GM18520 (cell line): ENCODE results near the gene ID1.

Experiments used
- ATAC-seq: cut with Tn5 transposase; IDR thresholded peaks from one replicate; pipeline ENCODE4 v1.9.1; 2021; ENCODE audit not compliant: unreplicated experiment

Gene ID1, protein sequence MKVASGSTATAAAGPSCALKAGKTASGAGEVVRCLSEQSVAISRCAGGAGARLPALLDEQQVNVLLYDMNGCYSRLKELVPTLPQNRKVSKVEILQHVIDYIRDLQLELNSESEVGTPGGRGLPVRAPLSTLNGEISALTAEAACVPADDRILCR

DNA sequence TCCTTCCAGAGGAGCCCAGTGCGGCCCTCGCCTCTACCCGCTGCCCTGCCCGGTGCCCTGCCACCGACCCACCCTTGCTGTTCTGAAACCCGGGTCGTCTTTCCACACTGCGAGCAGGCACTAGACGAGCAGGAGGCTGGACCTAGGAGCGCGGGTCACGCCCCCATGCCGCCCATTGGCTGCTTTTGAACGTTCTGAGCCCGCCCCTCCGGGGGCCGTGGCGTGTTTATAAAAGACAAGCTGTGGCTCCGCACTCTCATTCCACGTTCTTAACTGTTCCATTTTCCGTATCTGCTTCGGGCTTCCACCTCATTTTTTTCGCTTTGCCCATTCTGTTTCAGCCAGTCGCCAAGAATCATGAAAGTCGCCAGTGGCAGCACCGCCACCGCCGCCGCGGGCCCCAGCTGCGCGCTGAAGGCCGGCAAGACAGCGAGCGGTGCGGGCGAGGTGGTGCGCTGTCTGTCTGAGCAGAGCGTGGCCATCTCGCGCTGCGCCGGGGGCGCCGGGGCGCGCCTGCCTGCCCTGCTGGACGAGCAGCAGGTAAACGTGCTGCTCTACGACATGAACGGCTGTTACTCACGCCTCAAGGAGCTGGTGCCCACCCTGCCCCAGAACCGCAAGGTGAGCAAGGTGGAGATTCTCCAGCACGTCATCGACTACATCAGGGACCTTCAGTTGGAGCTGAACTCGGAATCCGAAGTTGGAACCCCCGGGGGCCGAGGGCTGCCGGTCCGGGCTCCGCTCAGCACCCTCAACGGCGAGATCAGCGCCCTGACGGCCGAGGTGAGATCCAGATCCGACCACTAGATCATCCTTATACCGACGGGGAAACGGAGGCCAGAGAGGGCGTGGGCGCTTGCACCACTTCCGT, at the start of gene ID1:
ID1 (plus strand) TSS at position 259 of the 871 bp plus-strand sequence; CDS start at position 358, 99 bp downstream.
- peak; percentile 62 for ATAC-seq

DNA sequence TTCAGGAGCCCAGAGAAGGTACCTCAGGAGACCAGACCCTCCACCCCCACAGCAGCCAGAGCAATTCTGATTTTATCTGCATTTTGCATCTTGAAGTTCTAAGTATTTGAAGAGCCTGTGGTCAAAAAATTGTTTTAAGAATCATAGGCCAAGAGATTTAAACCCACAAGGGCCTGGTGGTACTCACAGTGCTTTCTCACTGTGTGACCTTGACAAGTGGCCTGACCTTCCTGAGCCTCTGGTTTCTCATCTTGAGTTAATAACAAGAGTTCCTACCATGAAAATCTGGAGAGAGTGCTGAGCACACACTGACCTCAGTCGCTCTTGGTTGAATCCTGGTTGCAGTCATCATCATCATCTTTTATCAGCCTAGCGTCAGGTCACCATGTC, 45.4 kb upstream of the ID1 start:
- ATAC-seq: no peak

DNA sequence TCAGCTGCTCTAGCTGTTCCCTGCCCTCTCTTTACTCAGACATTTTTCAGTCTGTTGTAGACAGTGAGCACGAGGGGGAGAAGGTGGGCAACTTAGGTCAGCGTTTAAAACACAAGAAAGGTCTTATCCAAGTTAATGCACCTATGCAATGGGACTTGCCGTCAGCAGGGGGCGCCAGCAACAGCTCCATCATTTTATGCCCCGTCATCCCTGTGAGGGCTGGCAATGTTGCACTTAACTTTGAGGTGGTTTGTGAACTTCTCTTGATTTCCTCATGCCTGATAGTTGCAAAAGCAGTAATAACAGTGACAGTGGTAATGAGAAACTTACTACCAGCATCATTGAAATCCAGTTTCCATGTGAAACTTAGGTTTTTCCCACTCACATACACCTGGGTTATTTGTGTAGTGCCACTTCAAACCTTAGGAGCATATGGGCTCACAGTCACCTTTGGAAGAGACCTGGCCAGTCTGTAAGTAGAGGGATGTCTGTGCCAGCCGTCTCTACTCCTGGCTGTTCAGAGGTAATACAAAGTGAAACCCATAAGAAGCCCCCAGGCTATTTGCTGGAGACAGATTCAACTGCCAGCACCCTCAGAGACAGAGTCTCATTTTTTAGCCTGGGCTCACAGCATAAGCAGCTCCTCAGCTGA, 44.9 kb upstream of the ID1 start:
- no peak for ATAC-seq

DNA sequence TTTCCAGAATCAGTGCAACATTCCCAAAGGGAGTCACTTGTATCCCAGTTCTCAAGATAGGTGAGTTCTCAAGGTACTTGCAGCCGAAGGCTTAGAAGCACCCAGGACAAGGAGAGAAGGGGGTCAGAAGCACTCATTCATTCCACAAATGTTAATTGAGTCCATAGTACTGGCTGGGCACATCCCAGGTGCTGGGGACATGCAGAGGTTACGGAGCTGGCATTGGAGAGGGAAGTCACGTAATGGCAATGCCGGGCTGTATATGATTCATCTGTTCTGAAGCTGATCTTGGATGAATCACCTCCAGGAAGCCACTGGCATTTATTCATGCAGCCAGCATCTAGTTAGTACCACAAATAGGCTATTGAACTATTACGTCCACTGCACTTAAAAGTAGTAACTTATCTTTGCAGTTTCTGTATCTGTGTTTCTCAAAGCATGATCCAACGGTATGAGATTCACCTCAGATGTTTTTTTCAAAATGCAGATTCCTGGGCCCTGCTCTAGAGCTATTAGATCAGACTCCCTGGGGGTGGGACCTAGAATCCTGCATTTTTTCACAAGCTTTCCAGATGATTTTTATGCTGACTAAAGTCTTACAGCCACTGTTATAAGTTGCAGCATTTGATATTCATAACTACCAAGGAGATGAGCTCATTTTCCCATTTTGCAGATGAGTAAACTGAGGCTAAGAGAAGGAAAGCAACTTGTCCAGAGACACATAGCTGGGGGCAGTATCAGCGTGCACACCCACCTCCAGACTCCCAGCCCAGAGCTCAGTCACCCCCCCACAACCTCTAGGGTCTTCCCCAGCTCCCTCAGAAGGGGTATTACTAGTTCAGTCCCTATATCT, 44.1 kb upstream of the ID1 start:
- ATAC-seq: no peak

DNA sequence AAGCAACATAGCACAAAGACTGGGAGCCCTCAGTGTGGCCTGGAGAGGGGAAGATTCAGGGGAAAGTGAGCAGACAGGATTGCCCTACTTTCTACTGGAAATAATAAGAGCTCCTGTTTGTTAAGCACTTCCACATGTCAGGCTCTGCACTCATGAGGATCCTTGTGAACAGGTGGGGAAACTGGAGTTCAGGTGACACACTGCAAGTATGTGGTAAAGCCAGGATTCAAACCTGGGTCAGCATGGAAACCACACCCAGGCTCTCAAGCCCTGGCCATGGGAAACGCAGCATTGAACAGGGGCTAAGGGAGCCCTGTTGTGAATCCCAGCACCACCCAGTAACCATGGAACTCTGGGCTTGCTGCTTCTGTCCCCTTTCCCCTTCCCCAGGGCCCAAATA, 42.8 kb upstream of the ID1 start:
- no peak for ATAC-seq

DNA sequence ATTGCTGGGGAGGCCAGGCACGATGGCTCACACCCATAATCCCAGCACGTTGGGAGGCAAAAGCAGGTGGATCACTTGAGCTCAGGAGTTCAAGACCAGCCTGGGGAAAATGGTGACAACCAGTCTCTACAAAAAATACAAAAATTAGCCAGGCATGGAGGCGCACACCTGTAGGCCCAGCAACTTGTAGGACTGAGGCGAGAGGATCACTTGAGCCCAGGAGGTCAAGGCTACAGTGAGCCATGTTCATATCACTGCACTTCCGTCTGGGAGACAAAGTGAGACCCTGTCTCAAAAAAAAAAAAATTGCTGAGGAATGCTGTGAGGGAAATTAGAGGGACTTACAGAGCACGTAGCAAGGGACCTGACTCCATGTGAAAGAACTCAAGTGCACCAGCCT, 40.8 kb upstream of the ID1 start:
- no peak for ATAC-seq

DNA sequence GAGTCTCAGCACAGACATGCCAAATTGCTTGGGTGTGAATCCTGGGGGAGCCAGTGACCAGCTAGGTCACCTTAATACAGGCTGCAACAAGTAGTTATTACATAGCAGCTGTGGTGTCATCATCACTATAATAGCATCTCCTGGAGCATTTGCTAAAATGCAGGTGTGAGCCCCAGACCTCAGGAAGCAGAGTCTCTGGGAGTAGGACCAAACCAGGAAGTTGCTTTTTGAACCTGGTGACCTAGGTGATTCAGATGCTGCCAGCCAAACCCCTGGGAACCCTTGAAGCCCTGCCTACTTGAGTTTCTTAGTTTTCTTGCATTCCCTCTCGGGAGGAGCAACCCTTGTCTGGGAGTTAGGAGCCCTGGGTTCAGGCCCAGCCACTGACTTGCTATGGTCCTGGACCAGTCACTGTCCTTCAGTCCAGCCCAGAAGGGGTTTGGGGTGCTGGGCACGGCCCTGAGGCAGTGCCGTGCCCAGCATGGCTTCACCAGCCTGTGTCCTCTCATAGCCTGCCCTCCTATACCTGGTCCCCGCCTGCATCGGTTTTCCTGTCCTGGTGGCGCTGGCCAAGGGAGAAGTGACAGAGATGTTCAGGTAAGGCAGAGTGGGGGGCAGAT, 39.3 kb upstream of the ID1 start:
- ATAC-seq: no peak

DNA sequence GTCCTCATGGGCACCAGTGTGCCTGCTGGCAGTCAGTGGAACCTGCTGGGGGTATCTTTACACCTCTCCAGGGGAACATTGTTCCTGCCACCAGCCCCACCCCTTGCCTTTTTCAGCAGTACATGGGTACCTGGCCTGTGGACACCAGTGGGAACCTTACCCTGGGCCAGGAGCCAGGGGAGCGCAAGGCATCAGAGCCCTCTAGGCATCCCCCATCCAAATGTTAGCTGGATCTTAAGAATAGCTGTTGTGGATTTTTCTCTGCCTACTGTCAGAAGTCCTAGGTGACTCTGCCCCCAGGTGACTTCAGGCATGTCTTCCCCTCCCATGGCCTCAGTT, 38.8 kb upstream of the ID1 start:
- no peak for ATAC-seq

DNA sequence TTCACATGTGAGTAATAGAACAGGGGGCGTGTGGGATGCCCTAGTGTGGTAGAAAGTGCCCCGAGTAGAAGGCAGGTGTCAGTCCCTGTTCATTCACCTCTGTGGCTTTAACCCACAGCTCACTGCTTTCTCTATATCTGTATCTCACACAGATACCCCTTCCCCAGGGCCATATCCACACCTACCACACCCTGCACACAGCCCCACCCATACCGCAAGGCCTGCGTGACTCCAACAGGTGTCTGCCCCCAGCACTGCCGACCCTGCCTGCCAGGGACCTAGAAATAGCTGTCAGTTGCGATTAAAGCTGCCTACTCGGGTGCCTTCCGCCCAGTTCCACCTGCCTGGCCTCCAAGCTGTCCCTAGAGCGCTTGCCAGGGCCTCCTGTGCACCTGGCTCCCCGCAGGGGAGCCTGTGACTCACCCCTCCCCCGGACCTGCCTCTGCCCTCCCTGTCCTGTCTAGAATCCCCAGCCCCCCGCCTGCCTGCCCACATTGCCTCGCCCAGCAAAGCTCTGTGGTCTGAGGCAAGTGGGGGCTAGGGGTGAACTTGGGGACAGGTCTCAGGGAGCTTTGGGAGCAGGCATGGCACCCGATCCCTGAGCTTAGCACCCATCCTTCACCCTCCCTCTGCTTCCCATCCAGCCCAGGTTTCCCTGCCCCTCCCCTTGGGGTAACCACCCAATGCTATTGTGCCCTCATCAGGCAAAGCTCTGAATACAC, 38.3 kb upstream of the ID1 start:
- no peak for ATAC-seq

DNA sequence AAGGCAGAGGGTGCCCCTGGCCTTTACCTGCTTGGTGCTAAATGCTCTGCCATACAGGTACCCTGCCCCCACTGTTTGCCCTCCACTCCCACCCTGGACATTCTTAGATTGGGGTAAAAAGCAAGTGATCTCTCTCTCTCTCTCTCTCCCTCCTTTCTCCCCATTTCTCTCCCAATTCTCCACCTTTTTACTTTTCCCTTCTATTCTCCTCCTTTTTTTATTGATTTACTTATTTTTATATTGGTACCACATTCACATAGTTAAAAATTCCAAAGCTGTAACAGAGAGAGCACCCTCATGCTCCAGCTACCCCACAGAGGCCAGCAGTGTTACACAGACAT, 37.7 kb upstream of the ID1 start:
- ATAC-seq: no peak

DNA sequence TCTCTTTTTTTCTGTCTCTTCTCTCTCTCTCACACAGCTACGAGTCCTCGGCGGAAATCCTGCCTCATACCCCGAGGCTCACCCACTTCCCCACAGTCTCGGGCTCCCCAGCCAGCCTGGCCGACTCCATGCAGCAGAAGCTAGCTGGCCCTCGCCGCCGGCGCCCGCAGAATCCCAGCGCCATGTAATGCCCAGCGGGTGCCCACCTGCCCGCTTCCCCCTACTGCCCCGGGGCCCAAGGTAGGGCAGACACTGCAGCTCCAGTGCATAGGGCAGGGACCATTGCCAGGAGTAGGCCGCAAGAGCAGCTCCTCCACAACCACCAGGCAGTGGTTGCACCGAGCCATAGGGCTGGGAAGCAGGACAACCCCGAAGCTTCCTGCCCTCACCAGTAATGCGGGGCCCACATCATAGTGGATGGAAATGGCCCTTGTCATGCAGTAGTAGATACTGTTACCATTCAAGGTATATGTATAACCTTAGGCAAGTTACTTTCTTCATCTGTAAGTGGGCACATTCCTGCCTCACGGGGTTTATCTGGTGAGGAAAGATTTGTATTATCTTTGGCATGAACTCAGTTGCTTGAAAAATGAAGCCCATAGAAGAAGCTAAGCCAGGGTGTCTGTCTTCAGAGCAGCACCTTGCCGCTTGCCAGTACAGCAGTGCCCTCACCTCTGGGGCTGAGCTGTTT, 36.9 kb upstream of the ID1 start:
- ATAC-seq: no peak

DNA sequence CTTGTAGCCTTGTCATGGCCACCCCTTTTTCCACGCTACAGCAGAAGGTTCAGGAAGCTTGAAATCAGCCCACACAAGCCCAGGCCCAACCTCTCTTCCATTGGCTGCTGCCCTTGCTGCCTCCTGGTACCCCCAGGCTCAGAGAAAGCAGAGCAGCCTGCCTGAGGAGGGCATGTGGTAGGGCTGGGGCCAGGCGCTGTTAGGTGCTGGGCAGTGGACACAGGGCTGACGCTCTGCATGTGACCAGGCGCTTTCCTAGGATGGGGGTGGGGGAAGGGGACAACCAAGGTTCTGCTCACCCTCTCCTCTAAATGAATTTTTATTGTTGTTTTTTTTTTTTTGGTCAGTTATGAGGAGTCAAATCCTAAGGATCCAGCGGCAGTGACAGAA, 36.3 kb upstream of the ID1 start:
- ATAC-seq: no peak

DNA sequence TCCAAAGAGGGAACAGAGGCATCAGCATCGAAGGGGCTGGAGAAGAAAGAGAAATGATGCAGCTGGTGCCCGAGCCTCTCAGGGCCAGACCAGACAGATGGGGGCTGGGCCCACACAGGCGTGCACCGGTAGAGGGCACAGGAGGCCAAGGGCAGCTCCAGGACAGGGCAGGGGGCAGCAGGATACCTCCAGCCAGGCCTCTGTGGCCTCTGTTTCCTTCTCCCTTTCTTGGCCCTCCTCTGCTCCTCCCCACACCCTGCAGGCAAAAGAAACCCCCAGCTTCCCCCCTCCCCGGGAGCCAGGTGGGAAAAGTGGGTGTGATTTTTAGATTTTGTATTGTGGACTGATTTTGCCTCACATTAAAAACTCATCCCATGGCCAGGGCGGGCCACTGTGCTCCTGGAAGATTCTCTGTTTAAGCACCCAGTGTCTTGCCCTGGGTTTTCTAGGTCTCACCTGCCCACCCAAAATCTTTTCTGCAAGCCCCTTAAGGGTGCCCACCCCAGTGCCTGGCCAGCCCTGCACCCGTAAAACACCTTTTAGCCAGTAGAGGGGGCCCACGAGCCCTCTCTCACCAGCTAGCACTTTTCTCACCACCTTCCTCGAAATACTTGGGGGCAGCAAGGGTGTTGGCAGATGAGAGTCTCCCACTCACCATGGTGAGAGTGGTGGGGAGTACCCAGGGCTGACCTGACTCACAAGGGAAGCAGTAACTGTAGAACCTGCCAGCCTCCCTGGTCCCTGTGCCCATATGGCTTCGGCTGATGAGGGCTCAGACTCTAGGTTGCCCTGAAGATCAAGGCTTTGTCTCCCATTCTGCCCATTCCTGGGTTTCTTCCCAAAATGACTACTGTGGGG, 35.7 kb upstream of the ID1 start:
- ATAC-seq: no peak

DNA sequence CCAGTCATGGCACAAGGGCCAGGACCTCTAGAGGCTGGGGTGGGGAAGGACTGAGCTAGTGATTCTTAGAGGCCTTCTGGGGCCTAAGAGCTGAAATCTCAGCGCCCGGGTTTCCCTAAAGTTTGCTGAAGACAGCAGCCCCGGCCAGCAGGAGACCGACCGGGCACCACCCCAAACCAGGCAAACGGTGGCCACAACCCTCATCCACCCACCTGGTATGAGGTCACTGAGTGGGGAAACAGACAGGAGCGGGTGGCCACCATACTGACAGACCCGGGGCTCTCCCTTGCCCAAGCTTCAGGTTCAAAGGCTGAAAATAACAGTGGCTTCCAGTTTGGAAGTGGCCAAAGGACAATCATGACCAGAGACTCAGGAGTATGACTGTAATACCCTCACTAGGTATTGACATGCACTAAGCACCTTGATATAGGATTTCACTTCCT, 35.0 kb upstream of the ID1 start:
- ATAC-seq: no peak

DNA sequence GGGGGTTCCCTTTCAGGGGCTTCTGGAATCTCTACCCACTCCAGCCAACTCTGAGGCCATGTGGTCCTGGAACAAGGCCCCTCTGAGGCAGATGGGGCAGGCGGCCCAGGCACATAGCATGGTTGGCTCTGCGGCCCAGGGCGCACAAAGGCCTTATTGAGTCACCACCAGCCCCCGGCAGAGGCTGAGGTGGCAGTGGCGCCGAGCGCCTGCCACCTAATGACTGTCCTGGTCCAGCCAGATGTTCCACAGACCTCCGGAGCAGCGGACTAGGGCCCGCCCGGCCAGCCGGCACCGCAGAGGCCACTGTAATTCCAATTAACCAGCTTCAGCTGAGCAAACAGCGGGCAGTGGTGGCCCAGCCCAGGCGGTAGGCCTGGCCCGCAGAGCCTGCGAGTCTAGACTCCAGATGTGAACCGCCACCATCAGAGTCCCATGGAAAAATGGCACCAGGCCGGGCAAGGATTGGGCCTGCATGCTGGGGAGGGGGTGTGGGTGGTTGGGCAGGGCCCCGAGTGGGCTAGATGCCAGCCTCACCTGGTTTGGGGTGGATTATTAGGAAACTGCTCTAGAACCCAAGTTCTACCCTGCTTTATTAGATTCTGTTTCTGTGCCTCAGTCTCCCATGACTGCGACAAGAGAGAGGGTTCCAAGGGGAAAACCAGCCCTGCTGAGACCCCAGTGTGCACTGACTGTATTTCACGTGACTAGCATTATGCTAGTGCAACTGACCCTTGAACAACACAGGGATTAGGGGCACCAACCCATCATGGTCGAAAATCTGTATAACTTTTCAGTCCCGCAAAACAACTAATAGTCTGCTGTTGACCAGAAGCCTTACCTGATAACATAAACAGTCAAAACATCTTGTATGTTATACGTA, 34.1 kb upstream of the ID1 start:
- no peak for ATAC-seq

DNA sequence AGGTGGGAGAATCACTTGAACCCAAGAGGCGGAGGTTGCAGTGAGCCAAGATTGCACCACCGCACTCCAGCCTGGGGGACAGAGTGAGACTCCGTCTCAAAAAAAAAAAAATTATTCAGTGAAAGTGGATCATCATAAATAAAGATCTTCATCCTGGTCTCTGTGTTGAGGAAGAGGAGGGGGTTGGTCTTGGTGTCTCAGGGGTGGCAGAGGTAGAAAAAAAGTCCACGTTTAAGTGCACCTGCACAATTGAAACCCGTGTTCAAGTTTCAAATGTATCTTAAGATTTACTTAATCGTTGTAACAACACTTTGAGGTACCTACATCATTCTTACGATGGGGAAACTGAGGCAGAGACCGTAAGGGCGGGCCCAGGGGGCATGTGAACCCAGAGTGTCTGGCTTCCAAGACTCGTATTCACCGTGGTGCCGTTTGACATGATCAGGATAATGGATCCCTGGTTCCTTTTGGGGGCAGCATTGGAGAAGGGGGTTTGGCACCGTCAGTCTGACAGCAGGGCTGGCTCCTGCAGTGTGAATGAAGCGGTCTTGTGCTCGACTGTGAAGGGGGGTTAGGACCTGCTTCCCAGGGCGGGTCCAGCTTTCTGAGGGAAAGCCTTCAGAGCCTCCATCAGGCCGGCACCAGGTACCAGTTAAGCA, 32.9 kb upstream of the ID1 start:
- ATAC-seq: no peak
